Heart left ventricle (tissue), 13 donors: ENCODE measurements around the gene FA2H.

Experiments
- CTCF ChIP-seq, 12 donors: fragments of 200-600 bp; sonication (generic) in 4 of 12; IDR thresholded peaks; one replicate each; pipeline versions ENCODE4 v1.5.0 to v1.8.0; 2018 to 2022; ENCODE audit warnings: antibody characterized with exemption in 12 of 12, mild to moderate bottlenecking in 5 of 12
- POLR2A ChIP-seq, 2 donors: fragments of 450-650 bp; IDR thresholded peaks; one replicate each; pipeline ENCODE4 v1.6.1; 2017; ENCODE audit warnings: antibody characterized with exemption in 2 of 2, mild to moderate bottlenecking in 2 of 2, moderate library complexity in 2 of 2
- donor health status: ischemic (EF 13 %, LVEDD 7.1; RV severe dilation, severe dysfunction).
- donor health status: DM: no; HTN: yes; CAD: no.
- donor health status: DM: no; HTN: no; CAD: no.
- donor health status: ischemic (EF 25% LVEDD 6.9; RV normal size, moderate dysfunction).
- donor health status: ischemic (EF 25% LVEDD 5.7; RV mildly dilated, moderate dysfunction).
- donor health status: ischemic (EF 35%, LVEDD 5.7; RV mildly dilated, moderate dysfunction).
- donor health status: nonischemic (EF 11% LVEDD 7.7; RV severe dilation, severe dysfunction).
- donor health status: DM: yes; HTN: yes; CAD: no.
- donor health status: PGD.
- donor health status: ischemic (EF 29% LVEDD 5.4; RV normal size, mild dysfunction).
- donor health status: nonischemic (EF 23%, LVEDD 6.1; RV moderate dilation, normal function).

- no peak for TF ChIP-seq CTCF (IDR thresholded peaks at IDR 0.05)
- TF ChIP-seq POLR2A (IDR thresholded peaks at IDR 0.05): no peak
These were observed 83.3 kb downstream of the FA2H start for GRCh38 chr16:74691093-74691855.
